ENCODE results near the gene FREM1. TPM values are rescaled to one million over a fixed set of nuclear protein-coding genes. Genes with fewer than 3 reads are reported as not detected.

The FREM1 gene
- total RNA-seq, 1 experiment from 2014 or later, result not detected

DNA sequence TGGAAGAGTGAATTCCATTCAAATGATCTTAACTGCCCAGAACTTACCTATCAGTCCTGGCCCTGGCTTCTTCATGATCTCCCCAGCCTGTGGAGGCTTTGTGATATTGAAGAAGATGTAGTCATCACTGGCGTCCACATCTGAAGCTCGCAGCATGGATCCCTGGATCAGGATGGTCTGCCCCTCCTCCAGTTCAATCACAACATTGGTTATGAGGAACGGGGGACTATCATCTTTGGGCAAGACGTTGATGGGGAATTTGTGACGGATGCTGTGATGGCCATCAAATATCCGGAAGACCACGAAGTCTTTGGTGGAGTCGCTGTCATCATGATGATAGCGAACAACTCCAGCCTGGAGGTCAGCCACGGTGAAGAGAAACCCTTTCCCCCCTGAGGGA, 68.0 kb downstream of the FREM1 start:
- DNase-seq (ENCODE audit: low read depth), result no peak
- in situ Hi-C loops (cut with HindIII; ENCODE audit: low pct_unique_long_range_greater_than_20kb, low sequenced_read_pairs), result no loop called here

DNA sequence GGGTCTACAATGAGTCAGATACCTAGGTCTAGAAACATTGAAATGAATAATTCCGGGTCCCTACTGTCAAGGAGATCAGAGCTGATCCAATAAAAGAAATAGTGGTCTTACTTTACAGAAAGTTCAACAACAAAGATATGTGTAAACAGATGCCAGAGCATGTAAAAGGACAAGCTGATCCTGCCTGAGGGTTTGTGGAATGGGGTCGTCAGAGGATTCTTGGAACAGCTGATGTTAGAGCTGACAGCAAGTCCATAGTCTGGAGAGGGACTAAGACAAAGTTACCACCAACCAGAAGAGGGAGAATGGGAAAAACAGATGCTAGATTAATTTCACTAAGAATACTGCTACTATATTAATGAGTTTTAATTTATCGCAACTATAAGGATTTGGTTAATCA, 71.5 kb downstream of the FREM1 start:
- in situ Hi-C loops (cut with HindIII; ENCODE audit: low pct_unique_long_range_greater_than_20kb, low sequenced_read_pairs), result no loop called here
- no peak for DNase-seq (ENCODE audit: low read depth)

DNA sequence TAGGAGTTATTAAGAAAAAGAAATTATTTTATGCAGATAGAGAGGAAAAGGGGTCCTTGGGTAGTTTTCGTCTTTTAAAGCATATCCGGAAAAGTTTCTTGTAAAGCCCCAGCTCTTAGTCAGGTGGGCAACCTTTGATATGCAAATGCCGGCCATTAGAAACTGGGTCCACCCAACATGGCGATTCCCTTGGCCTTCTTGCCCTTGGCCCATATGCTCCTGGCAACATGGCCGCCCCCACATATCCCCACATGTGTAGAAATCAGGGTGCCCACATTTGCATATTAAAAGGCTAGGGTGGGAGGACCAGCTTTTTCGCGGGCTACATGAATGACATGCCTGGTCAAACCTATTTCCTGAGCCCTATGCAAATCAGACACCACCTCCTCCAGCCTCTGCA, 73.3 kb downstream of the FREM1 start:
- in situ Hi-C loops (cut with HindIII; ENCODE audit: low pct_unique_long_range_greater_than_20kb, low sequenced_read_pairs), result no loop called here
- DNase-seq (ENCODE audit: low read depth), result no peak

DNA sequence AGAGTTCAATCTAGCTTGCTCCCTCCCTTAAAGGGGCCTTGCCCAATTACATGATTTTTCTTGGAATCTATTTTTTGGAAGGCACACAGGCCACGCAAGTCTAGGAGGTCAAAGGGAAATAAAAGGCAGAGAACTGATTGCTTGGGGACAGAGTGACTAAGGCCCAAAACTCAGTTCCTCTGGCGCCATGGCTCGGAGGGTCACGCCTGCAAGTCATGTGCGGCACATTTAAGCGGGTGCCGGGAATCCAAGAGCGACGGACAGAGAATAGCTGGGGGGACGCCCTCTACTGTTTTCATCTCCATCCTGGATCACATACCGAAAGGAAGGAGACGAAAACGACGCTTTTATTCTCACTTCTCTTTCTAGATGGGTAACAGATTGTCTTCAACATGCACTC, 78.6 kb downstream of the FREM1 start:
- in situ Hi-C loops (cut with HindIII; ENCODE audit: low pct_unique_long_range_greater_than_20kb, low sequenced_read_pairs), result no loop called here
- no peak for DNase-seq (ENCODE audit: low read depth)

DNA sequence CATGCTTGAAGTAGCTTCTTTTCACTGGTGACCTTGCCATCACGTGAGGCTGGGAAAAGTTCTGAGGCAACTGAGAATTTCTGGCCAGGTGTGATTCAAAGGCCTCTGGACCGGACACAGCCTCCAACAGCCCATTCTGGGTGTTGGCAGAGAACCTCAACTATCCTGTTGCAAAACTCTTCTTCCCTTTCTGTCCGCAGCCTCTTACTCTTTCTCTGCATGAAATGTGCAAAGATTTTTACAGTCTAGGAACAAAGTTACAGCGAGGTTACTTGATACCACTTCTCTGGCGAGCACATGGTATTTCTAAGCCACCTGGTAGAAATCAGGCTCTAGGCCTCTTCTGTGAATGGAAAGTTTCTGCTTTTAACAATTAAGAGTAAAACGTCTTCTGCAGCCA, 79.2 kb downstream of the FREM1 start:
- no peak for DNase-seq (ENCODE audit: low read depth)
- in situ Hi-C loops (cut with HindIII; ENCODE audit: low pct_unique_long_range_greater_than_20kb, low sequenced_read_pairs), result no loop called here

DNA sequence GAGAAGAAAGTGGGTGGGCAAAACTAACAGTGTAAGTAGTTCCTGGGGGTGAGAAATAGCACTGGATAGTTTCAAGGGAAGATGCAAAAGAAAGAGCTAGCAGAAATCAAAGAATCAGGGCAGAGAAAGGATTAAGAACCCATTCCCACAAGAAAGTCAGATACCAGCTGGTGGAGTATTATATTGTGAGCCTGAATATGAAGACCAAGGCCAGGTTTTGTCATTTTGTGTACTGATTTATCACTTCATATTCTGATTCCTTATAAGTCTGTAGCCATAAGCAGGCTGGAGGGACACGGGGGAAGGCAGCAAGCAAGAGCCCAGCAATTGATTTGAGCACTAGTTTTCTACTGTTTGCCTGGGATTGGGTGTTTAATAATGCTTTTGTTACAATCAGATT, 80.2 kb downstream of the FREM1 start:
- in situ Hi-C loops (cut with HindIII; ENCODE audit: low pct_unique_long_range_greater_than_20kb, low sequenced_read_pairs), result no loop called here
- no peak for DNase-seq (ENCODE audit: low read depth)

DNA sequence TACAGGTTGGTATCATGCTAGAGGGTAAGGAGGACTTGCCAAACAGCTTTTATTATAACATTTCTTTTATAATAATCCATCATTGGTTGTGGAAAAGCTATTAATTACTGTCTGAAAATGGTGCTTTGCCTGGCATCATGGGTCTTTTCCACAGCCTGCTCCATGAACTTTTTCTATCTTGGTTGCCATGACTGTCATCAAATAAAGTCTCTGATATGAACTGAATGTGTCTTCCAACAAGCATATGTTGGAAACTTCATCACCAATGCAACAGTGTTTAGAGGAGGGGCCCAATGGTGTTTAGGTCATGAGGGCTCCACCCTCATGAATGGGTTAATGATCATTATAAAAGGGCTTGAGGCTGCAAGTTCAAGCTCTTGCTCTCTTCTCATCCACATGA, 81.0 kb downstream of the FREM1 start:
- DNase-seq (ENCODE audit: low read depth), result no peak
- in situ Hi-C loops (cut with HindIII; ENCODE audit: low pct_unique_long_range_greater_than_20kb, low sequenced_read_pairs), result no loop called here

DNA sequence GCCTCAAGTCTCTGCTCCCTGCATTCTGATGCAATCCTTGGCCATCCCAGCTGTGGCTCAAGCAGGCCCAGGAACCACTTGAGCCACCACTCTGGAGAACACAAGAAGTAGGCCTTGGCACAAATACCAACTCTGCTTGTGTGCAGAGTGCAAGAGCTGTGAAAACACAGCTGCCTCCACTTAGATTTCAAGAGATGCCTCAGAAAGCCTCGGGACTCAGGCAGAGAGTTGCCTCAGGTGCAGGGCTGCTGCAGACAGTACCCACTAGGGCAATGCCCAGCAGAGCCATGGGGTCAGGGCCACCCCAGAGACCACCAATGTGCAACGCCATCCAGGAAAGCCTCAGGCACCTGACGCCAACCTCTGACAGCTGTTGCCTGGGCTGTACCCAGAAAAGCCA, 82.4 kb downstream of the FREM1 start:
- DNase-seq (ENCODE audit: low read depth), result no peak
- in situ Hi-C loops (cut with HindIII; ENCODE audit: low pct_unique_long_range_greater_than_20kb, low sequenced_read_pairs), result no loop called here

DNA sequence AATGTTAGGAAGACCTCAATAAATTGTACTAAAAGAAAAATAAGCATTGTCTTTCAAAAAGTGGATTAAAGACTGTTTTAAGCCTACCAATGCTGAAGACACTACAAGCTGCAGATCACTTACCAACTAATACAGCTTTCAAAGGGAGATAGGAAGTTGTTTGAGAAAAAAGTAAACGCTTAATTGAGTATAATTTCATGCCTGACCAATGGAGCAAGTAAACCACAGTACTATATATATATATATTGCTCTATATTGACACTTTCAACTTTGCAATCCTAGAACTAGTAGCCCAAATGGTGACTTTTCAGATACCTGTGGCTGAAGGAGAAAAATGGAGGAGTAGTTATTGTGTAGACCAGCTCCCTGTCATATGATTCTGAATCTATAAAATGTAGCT, 85.7 kb downstream of the FREM1 start:
- in situ Hi-C loops (cut with HindIII; ENCODE audit: low pct_unique_long_range_greater_than_20kb, low sequenced_read_pairs), result no loop called here
- no peak for DNase-seq (ENCODE audit: low read depth)

DNA sequence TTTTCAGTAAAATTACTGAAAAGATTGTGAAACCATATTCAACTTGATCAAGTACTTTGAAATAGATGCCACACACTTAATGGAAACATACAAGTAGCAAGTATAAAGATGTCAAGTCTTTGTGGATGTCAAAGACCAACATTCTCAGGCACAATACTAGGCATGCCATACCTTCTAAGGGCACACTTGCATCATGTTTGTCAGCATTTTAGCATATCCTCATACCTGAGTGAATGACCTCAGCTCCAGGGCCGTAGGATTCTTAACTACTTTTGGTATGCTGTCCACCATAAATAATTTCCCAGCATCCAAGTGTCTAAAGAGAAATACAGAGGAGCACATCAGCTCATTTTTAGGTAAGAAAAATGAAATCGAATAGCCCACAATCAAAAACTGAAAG, 86.4 kb downstream of the FREM1 start:
- in situ Hi-C loops (cut with HindIII; ENCODE audit: low pct_unique_long_range_greater_than_20kb, low sequenced_read_pairs), result no loop called here
- DNase-seq (ENCODE audit: low read depth), result no peak

DNA sequence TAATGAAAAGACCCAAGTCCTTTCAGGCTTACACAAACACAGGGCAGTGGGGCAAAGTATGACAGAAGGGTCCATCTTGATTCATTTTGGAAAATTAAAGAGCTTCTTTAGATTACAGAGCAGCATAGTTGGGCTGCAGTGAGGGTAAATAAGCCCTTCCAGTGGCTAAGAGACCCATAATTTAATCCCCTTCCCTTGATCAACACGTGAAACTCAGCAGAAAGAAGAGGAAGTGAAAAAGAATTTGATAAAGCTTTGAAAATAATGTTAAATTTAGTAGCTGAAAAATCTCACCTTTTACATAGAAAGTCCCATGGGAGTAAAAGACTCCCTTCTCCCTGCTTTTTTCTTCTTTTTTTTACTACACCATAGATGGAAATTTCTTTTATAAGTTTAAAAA, 87.6 kb downstream of the FREM1 start:
- in situ Hi-C loops (cut with HindIII; ENCODE audit: low pct_unique_long_range_greater_than_20kb, low sequenced_read_pairs), result no loop called here
- no peak for DNase-seq (ENCODE audit: low read depth)

DNA sequence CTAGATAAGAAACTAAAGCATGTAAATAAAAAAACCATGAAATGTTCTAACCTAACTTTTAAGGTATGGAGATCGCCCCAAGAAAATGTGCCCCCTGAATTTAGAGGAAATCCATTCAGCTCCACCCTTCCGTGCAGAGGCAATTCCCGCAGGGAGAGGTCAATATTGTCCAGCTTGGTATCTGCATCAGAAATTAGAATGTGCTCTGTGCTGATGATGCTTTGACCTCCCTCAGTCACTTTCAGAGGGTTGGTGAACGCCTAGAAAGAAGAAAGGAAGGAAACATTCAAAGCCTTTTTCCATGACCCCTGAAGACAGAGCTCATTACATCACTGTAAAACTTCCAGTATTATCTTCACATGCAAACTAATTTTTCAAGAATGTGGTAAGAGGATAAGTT, 91.0 kb downstream of the FREM1 start:
- in situ Hi-C loops (cut with HindIII; ENCODE audit: low pct_unique_long_range_greater_than_20kb, low sequenced_read_pairs), result no loop called here
- no peak for DNase-seq (ENCODE audit: low read depth)

DNA sequence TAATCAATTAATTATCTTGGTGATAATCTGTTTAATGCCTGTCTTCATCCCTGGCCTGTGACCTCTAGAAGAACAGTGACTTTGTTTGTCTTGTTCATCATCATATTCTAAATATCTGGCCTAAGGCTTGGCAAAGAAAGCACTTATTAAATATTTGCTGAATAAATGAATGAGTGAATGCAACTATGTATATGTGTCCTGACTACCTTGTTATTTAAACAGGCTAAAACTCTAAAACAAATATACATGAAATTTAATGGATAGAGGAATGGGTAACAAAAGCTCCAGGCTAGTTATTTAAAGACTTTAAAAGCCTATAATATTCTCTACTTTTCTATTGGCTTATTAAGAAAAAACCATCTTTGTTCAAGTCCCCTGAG, 96.0 kb downstream of the FREM1 start:
- no peak for DNase-seq (ENCODE audit: low read depth)
- in situ Hi-C loops (cut with HindIII; ENCODE audit: low pct_unique_long_range_greater_than_20kb, low sequenced_read_pairs), result no loop called here

DNA sequence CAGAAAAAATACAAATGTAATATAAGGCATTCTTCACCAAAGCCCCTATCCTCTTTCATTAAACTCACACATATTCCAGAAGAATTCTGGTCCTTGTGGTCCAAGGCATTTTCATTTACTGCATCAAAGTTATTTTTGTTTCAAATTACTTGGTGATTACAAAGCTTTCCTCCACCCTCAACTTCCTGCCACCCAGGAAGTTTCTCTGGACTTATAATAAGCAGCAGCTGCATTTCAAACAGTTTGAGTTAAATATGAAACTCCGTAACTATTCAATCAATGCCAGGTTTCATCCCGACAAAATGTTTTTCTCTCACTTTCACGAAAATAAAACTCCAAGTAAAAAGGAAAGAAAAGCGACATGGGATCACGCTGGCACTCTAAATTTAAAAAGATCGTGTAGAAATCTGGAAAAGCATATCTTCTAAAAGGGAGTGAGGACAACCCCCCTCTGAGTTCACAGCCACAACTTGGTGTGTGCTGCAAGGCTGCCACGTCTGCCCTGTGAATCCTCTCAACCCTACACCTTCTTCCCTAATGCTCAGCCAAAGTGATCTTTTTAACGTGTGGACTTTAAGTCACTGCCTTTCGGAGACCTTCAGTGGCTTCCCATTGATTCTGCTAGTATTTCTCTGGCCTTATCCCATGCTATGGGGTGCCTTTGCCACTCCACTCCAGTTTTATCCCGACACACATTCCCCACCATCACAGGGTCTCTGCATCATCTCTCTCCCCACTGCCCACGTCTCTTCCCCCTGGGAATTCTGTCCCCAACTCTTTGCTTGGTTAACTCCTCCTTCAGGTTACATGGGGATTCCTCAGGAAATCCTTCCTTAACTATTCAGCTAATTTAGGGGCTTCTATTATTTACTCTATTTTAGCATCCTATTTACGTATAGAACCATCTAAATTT, 96.6 kb downstream of the FREM1 start:
- in situ Hi-C loops (cut with HindIII; ENCODE audit: low pct_unique_long_range_greater_than_20kb, low sequenced_read_pairs), result no loop called here
- no peak for DNase-seq (ENCODE audit: low read depth)

DNA sequence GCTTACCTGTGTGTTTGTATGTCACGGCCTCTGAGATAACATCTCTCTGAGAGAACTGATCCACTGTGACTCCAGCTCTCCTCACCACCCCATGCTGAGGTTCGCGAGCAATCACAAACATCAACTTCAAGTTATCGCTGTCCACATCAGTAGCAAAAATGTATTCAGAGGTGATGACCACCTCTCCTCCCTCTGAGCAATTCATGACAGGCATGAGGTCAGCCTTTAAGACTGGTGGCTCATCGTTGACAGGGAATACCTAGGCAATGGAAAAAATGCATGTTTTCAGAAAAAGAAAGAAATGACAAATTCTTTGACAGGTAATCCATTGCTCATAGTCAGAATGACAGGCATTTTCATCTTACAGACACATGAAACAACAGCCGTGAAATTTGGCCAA, 97.4 kb downstream of the FREM1 start:
- DNase-seq (ENCODE audit: low read depth), result no peak
- in situ Hi-C loops (cut with HindIII; ENCODE audit: low pct_unique_long_range_greater_than_20kb, low sequenced_read_pairs), result no loop called here

DNA sequence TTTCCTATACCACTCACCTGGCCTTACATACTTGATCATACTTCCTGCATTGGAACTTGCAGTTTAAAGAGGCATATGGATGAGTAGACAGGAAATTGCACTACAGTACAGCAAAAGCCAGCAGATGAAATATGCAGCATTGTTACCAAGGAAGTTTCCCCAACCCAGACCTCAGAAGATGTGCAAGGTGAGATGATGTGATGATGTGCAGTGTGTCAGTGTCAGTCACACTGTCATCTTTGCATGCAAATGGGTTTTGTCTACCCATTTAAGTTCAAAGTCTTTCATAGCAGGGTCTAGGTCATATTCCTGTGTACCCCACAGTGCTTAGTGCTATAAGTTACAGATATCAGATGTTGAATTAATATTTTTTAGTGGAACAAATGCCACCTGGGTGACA, 98.4 kb downstream of the FREM1 start:
- DNase-seq (ENCODE audit: low read depth), result no peak
- in situ Hi-C loops (cut with HindIII; ENCODE audit: low pct_unique_long_range_greater_than_20kb, low sequenced_read_pairs), result no loop called here

DNA sequence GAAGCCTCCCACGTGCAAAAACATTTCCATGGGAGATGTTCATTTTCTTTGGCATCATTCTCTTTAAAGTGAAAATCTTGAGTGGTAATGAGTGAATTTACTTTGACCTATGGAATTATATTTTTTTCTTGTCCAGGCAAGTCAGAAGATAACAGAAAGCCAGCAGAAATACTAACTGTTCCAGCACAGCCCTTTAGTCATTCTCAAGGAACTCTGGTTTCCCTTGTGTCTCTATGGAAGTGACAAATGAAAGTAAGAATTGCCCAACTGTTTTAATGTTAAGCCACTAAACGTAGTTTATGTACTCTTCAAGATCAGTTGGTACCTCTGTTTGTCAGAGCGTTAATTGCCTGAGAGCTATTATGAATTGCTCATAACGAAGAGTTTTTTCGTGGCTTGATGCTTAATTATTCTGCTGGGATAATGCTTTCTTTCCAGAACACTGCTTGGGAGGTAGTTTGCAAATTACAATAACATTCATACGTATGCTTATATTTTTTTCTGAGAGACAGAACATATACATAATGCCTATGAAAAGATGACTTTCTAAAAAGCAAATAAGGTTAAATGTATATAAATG, 103.2 kb downstream of the FREM1 start:
- no peak for DNase-seq (ENCODE audit: low read depth)
- in situ Hi-C loops (cut with HindIII; ENCODE audit: low pct_unique_long_range_greater_than_20kb, low sequenced_read_pairs), result no loop called here

DNA sequence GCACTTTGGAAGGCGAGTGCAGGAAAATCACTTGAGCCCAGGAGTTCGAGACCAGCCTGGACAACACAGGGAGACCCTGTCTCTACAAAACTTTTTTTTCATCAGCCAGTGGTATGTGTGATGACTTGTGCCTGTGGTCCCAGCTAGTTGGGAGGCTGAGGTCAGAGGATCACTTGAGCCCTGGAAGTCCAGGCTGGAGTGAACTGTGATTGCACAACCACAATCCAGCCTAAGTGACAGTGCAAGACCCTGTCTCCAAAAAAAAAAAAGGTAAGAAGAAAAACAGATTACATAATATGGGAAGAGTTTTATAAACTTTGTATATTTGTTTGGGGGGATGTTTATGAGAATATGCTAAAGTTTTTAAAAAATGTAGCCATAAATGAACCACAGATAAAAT, 111.2 kb downstream of the FREM1 start:
- in situ Hi-C loops (cut with HindIII; ENCODE audit: low pct_unique_long_range_greater_than_20kb, low sequenced_read_pairs), result no loop called here
- DNase-seq (ENCODE audit: low read depth), result no peak

DNA sequence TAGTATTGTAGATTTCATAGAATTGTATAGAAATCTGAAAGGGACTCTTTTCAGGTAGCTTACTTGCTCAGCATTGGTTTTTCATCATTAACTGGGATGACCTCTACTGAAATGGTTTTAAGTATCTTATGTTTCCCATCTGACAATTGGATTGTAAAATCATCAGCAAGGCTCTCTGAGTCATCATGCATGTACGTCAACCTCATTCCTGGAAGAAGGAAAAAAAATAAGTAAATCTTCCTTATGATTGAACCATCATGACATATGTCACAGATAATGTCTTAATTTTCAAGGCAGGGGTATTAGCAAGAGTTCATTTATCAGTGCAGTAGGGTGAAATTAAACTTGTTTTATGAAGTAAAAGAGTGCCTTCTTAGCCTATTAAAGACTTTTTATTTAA, 112.8 kb downstream of the FREM1 start:
- no peak for DNase-seq (ENCODE audit: low read depth)
- in situ Hi-C loops (cut with HindIII; ENCODE audit: low pct_unique_long_range_greater_than_20kb, low sequenced_read_pairs), result no loop called here

DNA sequence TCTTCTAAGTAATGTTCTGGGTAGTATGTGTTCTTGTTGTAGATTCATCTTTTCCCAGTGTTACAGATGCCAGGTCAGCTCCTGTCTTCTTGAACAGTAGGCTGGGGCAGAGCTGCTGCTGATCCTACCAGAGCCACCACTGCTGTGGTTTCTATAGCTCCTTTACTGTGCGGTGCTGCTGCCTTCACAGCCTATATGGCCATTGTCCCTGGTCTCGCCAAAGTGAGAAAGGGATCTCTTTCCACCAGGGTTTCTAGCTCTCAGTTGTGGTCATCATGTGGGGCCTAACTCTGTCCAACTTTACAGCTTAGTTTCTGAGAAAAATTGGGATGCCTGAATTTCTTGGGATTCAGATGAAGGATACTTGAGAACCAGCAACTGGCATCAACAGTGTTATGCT, 116.8 kb downstream of the FREM1 start:
- in situ Hi-C loops (cut with HindIII; ENCODE audit: low pct_unique_long_range_greater_than_20kb, low sequenced_read_pairs), result no loop called here
- no peak for DNase-seq (ENCODE audit: low read depth)

Data from Caki2 (cell line).